ENCODE measurements around the gene EFNA4.

The EFNA4 gene

DNA sequence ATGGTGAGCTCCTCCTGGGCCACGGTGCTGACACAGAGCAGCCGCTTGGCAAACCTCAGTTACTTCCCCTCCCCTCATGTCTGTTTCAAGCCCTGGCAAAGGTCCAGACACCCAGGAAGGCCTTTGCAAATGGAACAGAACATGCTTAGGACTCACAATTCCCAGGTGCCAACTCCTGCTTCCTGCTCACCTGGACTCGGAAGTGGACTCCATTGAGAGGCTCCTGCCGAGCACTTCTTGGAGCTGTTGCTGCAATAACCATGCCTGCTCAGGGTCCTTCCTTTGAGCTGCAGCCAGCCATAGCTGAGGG lies 40.7 kb upstream of the EFNA4 start:
- H3K4me3 ChIP-seq (ENCODE audit: low read depth in 1 of 2, low read length in 2 of 2): no peak overlapping the region
- H3K27me3 ChIP-seq (ENCODE audit: control insufficient read depth in 1 of 2, insufficient read depth in 2 of 2, low read length in 2 of 2): no peaks in the 10 kb centered on the region
- H3K27ac ChIP-seq (ENCODE audit: low read depth, low read length): no peak overlapping the region
- H3K4me1 ChIP-seq (ENCODE audit: insufficient read depth, low read length): peaks cover 4% of the 10 kb centered on the region
- H3K36me3 ChIP-seq (ENCODE audit: insufficient read depth, low read length): no peaks in the 10 kb centered on the region
- no peak overlapping the region for H3K9ac ChIP-seq (ENCODE audit: low read length)
- no peaks in the 10 kb centered on the region for H3K9me3 ChIP-seq (ENCODE audit: low read length)

DNA sequence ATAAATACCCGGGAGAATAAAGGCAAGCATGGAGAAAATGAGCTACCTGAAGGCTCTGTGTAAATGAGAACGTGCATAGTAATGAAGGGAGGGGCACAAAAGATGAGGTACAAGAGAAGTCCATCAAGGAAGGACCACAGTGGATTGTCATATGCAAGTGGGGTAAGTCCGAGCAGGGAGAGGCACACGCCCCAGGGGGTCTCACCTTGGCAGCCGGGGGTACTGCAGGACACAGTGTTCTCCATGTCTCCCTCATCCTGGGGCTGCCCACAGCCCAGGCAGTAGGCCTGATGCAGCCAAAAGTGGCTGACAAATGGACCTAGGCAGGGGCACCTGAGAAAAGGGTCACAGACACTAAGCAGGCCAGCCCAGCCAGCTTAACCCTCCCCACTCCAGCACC lies 39.9 kb upstream of the EFNA4 start:
- Histone ChIP-seq H3K27ac (ENCODE audit: low read depth, low read length) (no peak overlapping the region), H3K36me3 (ENCODE audit: insufficient read depth, low read length) (no peaks in the 10 kb centered on the region), H3K4me3 (ENCODE audit: low read depth in 1 of 2, low read length in 2 of 2) (no peak overlapping the region), H3K27me3 (ENCODE audit: control insufficient read depth in 1 of 2, insufficient read depth in 2 of 2, low read length in 2 of 2) (no peaks in the 10 kb centered on the region), H3K9ac (ENCODE audit: low read length) (no peak overlapping the region), H3K4me1 (ENCODE audit: insufficient read depth, low read length) (no peaks in the 10 kb centered on the region), H3K9me3 (ENCODE audit: low read length) (no peaks in the 10 kb centered on the region)

DNA sequence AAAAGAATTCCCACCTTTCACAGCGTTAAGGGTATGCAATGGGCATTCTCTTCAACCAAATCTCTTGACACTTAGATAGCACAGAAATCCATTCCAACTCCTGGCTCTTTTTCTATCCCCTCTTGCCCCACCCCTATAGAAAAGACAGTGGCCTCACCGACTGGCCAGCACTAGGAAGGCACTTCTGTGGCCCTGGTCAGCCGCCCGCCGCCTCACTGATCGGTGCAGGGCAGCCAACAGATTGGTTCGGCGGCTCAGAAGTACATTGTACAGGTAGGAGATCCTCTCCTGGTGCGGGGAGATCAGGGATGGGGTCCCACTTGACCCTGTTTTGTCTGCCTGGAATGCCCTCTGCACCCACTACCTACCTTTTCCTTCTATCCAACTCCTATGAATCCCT lies 39.2 kb upstream of the EFNA4 start:
- no peak overlapping the region for H3K27ac ChIP-seq (ENCODE audit: low read depth, low read length)
- H3K27me3 ChIP-seq (ENCODE audit: control insufficient read depth in 1 of 2, insufficient read depth in 2 of 2, low read length in 2 of 2): no peaks in the 10 kb centered on the region
- H3K4me1 ChIP-seq (ENCODE audit: insufficient read depth, low read length): no peaks in the 10 kb centered on the region
- no peaks in the 10 kb centered on the region for H3K36me3 ChIP-seq (ENCODE audit: insufficient read depth, low read length)
- no peaks in the 10 kb centered on the region for H3K9me3 ChIP-seq (ENCODE audit: low read length)
- no peak overlapping the region for H3K9ac ChIP-seq (ENCODE audit: low read length)
- H3K4me3 ChIP-seq (ENCODE audit: low read depth in 1 of 2, low read length in 2 of 2): no peak overlapping the region

- Histone ChIP-seq H3K9me3 (ENCODE audit: low read length) (no peaks in the 10 kb centered on the region), H3K4me3 (ENCODE audit: low read depth in 1 of 2, low read length in 2 of 2) (no peak overlapping the region), H3K27me3 (ENCODE audit: control insufficient read depth in 1 of 2, insufficient read depth in 2 of 2, low read length in 2 of 2) (no peaks in the 10 kb centered on the region), H3K9ac (ENCODE audit: low read length) (no peak overlapping the region), H3K4me1 (ENCODE audit: insufficient read depth, low read length) (no peaks in the 10 kb centered on the region), H3K27ac (ENCODE audit: low read depth, low read length) (no peak overlapping the region), H3K36me3 (ENCODE audit: insufficient read depth, low read length) (no peaks in the 10 kb centered on the region)
These were observed 37.4 kb upstream of the EFNA4 start for GRCh38 chr1:155026154-155026553.

DNA sequence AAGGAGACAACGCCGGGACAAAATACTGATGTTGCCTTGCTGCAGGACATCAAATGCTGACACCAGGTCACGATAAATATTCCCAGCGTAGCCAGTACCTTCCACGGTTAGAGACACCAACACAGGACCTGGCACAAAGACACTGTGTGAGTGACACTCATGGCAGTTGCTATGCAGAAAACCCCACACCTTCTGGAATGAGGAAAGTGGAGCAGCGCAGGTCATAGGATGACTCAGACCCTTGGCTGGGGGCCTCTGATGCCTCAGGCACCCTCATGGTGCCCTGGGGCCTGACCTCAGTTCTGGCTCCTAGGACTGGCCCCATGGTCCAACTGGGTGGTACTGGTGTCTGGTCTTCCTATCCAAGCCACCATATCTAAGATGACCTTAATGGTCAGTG lies 37.0 kb upstream of the EFNA4 start:
- Histone ChIP-seq H3K4me1 (ENCODE audit: insufficient read depth, low read length) (no peaks in the 10 kb centered on the region), H3K4me3 (ENCODE audit: low read depth in 1 of 2, low read length in 2 of 2) (no peak overlapping the region), H3K36me3 (ENCODE audit: insufficient read depth, low read length) (no peaks in the 10 kb centered on the region), H3K9ac (ENCODE audit: low read length) (no peak overlapping the region), H3K27me3 (ENCODE audit: control insufficient read depth in 1 of 2, insufficient read depth in 2 of 2, low read length in 2 of 2) (no peaks in the 10 kb centered on the region), H3K9me3 (ENCODE audit: low read length) (no peaks in the 10 kb centered on the region), H3K27ac (ENCODE audit: low read depth, low read length) (no peak overlapping the region)

- no peaks in the 10 kb centered on the region for H3K9me3 ChIP-seq (ENCODE audit: low read length)
- no peak overlapping the region for H3K27ac ChIP-seq (ENCODE audit: low read depth, low read length)
- no peaks in the 10 kb centered on the region for H3K36me3 ChIP-seq (ENCODE audit: insufficient read depth, low read length)
- H3K4me1 ChIP-seq (ENCODE audit: insufficient read depth, low read length): no peaks in the 10 kb centered on the region
- no peak overlapping the region for H3K4me3 ChIP-seq (ENCODE audit: low read depth in 1 of 2, low read length in 2 of 2)
- H3K9ac ChIP-seq (ENCODE audit: low read length): no peak overlapping the region
- no peaks in the 10 kb centered on the region for H3K27me3 ChIP-seq (ENCODE audit: control insufficient read depth in 1 of 2, insufficient read depth in 2 of 2, low read length in 2 of 2)
These were observed 33.9 kb upstream of the EFNA4 start for GRCh38 chr1:155029513-155030242.

- Histone ChIP-seq H3K9ac (ENCODE audit: low read length) (no peak overlapping the region), H3K27me3 (ENCODE audit: control insufficient read depth in 1 of 2, insufficient read depth in 2 of 2, low read length in 2 of 2) (no peaks in the 10 kb centered on the region), H3K36me3 (ENCODE audit: insufficient read depth, low read length) (no peaks in the 10 kb centered on the region), H3K4me3 (ENCODE audit: low read depth in 1 of 2, low read length in 2 of 2) (no peak overlapping the region), H3K4me1 (ENCODE audit: insufficient read depth, low read length) (no peaks in the 10 kb centered on the region), H3K9me3 (ENCODE audit: low read length) (no peaks in the 10 kb centered on the region), H3K27ac (ENCODE audit: low read depth, low read length) (no peak overlapping the region)
These were observed 33.2 kb upstream of the EFNA4 start for GRCh38 chr1:155030243-155030795.

GRCh38 chr1:155030899-155031298 lies 32.6 kb upstream of the EFNA4 start:
- no peak overlapping the region for H3K4me3 ChIP-seq (ENCODE audit: low read depth in 1 of 2, low read length in 2 of 2)
- H3K36me3 ChIP-seq (ENCODE audit: insufficient read depth, low read length): no peaks in the 10 kb centered on the region
- no peaks in the 10 kb centered on the region for H3K27me3 ChIP-seq (ENCODE audit: control insufficient read depth in 1 of 2, insufficient read depth in 2 of 2, low read length in 2 of 2)
- no peak overlapping the region for H3K9ac ChIP-seq (ENCODE audit: low read length)
- no peak overlapping the region for H3K27ac ChIP-seq (ENCODE audit: low read depth, low read length)
- no peaks in the 10 kb centered on the region for H3K9me3 ChIP-seq (ENCODE audit: low read length)
- no peaks in the 10 kb centered on the region for H3K4me1 ChIP-seq (ENCODE audit: insufficient read depth, low read length)

DNA sequence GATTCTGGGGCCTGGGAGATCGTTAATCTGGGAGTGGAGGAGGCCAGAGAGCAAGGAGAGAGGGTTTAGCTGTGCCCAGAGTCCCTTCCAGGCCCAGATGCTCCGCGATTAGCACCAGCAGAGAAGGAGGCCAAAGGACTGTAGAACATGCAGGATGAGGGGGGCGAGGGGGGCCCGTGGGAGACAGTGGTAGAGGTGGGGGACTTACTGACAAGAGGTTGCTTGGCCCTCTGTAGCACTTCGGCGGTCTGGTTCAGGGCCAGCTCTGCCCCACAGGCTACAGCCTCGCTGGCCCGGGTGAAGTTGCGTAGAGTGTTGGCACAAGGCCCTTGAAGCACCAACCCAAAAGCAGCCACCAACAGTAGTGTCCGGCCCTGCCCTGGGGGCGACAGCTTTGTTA lies 30.7 kb upstream of the EFNA4 start:
- no peaks in the 10 kb centered on the region for H3K9me3 ChIP-seq (ENCODE audit: low read length)
- H3K9ac ChIP-seq (ENCODE audit: low read length): no peak overlapping the region

DNA sequence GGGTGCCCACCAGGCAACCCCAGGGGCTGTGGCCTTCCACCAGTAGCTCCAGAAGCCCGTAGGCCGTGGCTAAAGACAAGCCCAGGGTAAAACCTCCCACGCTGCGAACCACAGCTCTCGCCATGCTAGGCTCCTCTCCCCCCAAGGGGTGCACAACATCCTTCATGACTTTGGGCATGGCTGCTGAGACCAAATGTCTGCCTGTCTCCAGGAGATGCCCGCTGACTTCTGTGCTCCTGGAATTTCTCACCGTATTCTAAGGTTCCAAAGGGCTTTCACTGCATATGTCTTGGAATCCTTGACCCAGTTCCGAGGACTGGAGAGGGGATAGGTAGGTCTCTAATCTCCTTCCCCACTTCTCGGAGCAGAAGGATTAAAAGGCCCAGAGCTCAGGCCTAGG lies 30.0 kb upstream of the EFNA4 start, which contains the start of the genes DCST1 and DCST2:
Gene DCST1 (plus strand): TSS at position 301 of the 400 bp plus-strand sequence. CDS start 213 bp downstream, outside the sequence.
Gene DCST2 (minus strand): TSS at position 258 of the 400 bp plus-strand sequence. CDS start 80 bp downstream, at position 178.
- Histone ChIP-seq H3K27ac (ENCODE audit: low read depth, low read length) (no peak within 1 kb of the TSS), H3K4me1 (ENCODE audit: insufficient read depth, low read length) (no peaks in the 10 kb centered on the region), H3K4me3 (ENCODE audit: low read depth in 1 of 2, low read length in 2 of 2) (no peak within 1 kb of the TSS), H3K27me3 (ENCODE audit: control insufficient read depth in 1 of 2, insufficient read depth in 2 of 2, low read length in 2 of 2) (no peaks in the 10 kb centered on the region), H3K36me3 (ENCODE audit: insufficient read depth, low read length) (no peaks in the 10 kb centered on the region), H3K9me3 (ENCODE audit: low read length) (no peaks in the 10 kb centered on the region), H3K9ac (ENCODE audit: low read length) (no peak within 1 kb of the TSS)

More for the DNA sequence above, 30.7 kb upstream of the EFNA4 start:
- Histone ChIP-seq H3K27me3 (ENCODE audit: control insufficient read depth in 1 of 2, insufficient read depth in 2 of 2, low read length in 2 of 2) (no peaks in the 10 kb centered on the region), H3K4me3 (ENCODE audit: low read depth in 1 of 2, low read length in 2 of 2) (no peak overlapping the region), H3K27ac (ENCODE audit: low read depth, low read length) (no peak overlapping the region), H3K36me3 (ENCODE audit: insufficient read depth, low read length) (no peaks in the 10 kb centered on the region), H3K4me1 (ENCODE audit: insufficient read depth, low read length) (no peaks in the 10 kb centered on the region)

GRCh38 chr1:155034318-155035208 lies 29.0 kb upstream of the EFNA4 start:
- Histone ChIP-seq H3K9me3 (ENCODE audit: low read length) (no peaks in the 10 kb centered on the region), H3K4me1 (ENCODE audit: insufficient read depth, low read length) (no peaks in the 10 kb centered on the region), H3K27me3 (ENCODE audit: control insufficient read depth in 1 of 2, insufficient read depth in 2 of 2, low read length in 2 of 2) (no peaks in the 10 kb centered on the region), H3K27ac (ENCODE audit: low read depth, low read length) (no peak overlapping the region), H3K9ac (ENCODE audit: low read length) (no peak overlapping the region), H3K36me3 (ENCODE audit: insufficient read depth, low read length) (no peaks in the 10 kb centered on the region), H3K4me3 (ENCODE audit: low read depth in 1 of 2, low read length in 2 of 2) (no peak overlapping the region)
